HG03139 (cell line): Measurements from ENCODE around the gene KSR2.

ENCODE experiments used
- ATAC-seq: cut with Tn5 transposase; IDR thresholded peaks from one replicate; pipeline ENCODE4 v1.9.1; 2021; ENCODE audit not compliant: unreplicated experiment

The KSR2 gene

DNA sequence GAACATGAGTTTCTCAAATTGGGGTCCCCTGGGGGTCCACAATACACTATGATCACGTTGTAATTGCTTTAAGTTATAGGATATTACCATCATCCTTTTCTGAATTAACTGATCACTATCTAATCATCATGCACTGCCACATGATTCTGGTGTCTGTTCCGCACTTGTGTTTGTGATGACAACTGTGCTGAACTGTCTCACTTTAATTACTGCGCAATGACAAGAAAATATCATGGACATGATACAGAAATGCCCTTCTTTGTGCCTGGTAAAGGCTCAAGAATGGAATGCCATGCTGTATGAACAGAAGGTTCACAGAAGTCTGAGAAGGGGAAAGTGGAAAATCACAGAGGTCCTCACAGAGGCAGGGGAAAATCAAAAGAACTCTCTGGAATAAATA lies 541.6 kb downstream of the KSR2 start:
- no peak for ATAC-seq

DNA sequence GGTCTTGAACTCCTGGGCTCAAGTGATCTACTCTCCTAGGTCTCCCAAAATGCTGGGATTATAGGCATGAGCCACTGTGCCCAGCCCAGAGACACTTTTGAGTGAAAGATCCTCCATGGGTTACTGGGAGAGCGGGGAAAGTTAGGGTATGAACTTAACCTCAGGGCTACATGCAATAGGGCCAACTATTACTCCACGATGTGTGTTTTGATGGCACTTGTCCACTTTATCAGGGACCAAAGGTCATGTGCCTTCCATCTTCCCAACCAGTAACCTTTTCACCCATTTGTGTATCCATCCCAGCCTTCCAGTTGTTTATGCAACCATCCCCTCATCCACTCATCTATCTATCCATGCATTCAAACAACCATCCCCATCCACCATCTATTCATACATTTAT lies 546.8 kb downstream of the KSR2 start:
- ATAC-seq = no peak

DNA sequence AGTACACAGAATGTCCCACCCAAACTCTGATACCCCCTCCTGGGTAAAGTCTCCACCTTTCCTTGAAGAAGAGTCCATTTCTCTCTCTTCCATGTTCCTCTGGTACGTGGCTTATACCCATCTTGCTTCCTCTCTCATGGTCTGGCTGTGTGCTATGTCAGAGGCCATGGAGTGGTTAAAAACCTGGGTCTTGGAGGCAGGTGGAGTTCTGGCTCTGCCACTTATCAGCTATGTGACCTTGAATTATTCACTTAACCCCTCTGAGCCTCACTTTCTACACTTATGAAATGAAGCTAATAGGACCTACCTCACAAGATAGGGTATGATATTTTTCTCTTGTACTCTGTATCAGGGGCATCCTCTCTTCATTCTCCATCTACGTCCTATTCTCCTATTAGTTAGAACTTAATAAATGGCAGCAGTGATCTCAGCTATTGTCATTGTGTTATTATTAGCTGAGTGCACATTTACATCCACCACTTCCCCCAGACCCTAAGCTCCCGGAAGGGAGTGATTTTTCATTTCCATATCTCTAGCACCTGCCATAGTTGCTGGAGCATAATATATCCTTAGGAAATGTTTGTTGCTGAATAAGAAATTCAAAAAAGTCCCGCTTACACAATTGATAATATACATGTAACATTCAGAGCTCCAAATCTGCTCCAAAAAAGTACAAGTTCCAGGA lies 547.6 kb downstream of the KSR2 start:
- no peak for ATAC-seq

DNA sequence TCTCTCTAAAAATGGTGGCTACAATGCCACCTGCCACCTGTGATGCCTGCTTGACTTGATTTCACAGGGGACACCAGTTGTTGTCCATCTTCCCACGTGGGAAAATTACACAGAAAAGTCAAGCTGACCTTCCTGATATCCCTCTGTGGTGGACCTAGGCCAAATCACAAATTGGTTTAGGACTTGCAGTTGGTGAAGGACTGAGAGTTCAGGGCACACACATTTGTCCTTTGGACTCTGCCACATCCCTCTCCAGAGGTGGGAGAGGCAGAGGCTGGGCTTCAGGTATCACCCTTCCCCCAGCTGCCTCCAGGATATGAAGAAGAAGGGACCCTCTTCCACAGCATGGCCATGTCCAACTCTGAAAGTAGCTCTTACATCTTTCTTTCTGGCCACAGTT lies 551.8 kb downstream of the KSR2 start:
- no peak for ATAC-seq

DNA sequence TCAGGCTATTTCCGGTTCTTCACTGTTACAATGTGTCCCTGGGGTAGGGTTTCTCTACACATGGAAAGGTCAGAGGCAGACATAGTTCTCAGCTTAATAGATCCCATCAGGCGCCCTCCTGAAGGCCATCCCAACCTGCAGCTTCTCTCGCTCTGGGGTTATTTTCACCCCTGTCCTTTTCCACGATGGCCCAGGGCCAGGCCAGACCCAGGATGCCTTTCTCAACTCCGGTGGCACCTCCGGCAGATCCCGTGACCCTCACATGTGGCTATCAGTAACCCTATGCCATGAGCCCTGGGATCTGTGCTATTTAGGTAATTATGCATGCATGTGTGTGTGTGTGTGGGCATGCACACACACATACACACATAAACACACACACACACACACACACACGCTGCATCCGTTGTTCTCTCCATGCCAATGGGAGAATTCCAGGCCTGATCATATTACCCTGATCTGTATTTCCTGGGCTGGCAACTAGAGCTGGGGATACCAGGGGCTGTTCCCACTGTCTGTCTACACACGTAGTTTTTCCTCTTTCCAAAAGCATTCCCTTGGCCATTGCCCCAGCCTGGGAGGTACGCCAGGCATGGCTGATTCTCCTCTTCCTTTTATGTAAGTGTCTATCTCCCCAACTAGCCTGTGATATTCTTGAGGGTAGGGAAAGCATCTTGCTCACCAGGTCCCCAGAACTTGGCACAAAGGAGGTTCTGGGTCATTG lies 556.2 kb downstream of the KSR2 start:
- ATAC-seq = no peak

DNA sequence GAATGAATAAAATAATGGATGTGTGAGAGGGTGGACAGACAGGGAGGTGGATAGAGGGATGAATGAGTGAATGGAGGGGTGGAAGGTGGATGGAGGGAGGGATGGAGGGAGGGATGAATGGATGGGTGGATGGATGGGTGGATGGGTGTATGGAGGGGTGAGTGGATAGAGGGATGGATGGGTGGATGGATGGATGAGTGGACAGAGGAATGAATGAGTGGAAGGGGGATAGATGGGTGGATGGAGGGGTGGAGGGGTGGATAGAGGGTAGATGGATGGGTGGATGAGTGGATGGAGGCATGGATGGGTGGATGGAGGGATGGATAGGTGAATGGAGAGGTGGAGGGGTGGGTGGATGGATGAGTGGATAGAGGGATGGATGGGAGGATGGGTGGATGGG lies 559.5 kb downstream of the KSR2 start:
- ATAC-seq = no peak

DNA sequence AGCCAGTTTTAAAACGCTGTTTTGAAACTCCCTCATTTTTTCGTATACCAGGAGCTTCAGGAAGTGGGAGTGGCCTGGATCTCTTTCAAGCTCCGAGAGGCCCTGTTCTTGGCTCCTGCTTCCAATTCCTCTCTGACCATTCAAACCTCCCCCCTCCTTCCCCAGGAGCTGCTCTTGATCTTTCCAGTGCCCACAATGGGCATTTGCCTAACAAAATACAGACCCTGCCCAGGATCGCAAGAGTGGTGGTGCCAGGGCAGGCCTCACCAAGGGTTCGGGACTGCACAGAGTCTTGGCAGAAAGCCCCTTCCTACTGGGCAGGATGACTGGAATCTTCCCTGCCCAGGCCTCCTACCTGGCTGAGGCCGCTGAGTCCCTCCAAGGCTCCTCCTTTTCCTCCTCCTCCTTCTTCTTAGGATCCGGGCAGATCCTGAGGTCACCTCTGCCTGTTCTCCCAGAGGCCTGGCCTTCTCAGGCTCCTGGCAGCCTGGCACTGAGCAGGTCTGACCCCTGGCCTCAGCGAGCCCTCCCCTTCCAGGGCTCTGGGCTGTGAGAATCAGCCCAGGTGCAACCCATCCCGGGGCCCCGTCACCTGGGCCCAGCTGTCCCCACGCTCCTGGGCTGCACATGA lies 560.5 kb downstream of the KSR2 start:
- no peak for ATAC-seq

DNA sequence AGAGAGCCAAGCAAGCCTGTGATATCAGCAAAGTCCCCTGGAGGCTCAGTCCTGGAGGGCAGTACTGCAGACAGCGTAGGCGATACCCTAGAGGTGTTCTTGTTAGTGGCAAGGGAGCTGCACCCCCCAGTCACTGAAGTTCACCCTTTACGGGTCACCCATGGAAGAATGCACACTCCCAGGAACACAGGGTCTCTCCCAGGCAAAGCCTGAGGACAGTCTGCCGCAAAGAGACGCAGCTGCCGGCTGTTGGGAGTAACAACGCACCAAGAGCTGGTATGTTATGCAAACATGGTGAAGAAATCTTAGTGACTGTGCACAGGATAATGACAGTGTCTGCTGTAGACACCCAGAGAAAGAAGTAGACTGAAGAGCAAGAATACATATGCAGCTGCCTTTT lies 563.9 kb downstream of the KSR2 start:
- no peak for ATAC-seq

DNA sequence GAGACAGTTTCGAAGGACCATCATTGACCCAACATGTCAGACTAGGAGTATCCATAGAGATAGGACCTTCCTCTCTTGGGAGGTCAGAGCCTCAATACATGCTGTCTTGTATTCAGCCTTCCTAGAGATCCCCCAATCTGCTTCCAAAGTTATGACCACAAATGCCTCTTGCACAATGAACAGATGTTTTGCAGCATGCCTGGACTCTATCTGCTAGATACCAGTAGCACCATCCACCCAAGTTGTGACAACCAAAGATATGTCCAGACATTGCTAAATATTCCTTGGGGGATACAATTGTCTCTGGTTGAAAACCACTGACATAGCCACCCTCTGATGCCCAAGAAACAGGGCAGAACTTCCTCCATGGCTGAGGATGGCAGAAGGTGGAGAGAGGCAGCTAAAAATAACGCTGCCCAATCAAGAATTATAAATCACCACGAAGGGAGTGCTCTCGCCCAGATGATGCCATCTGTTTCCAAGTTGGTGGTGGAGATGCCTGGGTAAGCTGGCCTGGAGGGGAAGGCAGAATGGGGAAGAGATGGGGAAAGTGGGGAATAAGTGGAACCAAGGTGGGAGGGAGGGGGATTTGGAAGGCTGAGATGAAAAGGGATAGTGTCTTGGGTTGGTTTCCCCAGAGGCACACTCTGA lies 564.5 kb downstream of the KSR2 start:
- no peak for ATAC-seq

DNA sequence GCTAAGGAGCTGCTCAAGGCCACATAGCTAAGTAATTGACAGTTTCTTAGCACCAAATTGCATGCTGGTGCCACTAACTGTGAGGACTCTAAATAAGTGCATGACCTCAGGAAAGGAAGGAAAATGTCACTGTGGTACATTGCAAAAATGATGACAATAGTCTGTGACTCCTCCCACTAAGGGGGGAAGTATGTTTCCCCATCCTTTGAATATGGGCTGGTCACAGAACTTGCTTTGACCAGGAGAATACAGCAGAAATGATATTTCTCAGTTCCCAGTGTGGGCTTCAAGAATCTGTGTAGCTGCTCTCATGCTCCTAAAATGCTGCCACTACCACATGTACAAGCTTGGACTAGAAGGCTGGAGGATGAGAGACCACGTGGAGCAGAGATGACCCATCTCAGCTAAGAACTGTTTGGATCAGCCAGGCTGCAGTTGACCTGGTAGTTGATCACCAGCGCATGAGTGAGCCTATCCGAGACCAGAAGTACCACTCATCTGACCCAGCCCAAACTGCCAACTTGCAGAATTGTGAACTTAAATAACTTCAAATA lies 565.1 kb downstream of the KSR2 start:
- no peak for ATAC-seq
